EH (cell line): ENCODE results near the gene GOLGA6A.
"Not testable (repeated sequence)": the region's sequence is repeated elsewhere in the genome, so short reads cannot be mapped to it uniquely, and the experiment has no call there.

Source experiments
- DNase-seq: peaks from one replicate; pipeline ENCODE4 v3.0.0-alpha.2; 2015; ENCODE audit warnings: low read depth

The GOLGA6A gene

DNA sequence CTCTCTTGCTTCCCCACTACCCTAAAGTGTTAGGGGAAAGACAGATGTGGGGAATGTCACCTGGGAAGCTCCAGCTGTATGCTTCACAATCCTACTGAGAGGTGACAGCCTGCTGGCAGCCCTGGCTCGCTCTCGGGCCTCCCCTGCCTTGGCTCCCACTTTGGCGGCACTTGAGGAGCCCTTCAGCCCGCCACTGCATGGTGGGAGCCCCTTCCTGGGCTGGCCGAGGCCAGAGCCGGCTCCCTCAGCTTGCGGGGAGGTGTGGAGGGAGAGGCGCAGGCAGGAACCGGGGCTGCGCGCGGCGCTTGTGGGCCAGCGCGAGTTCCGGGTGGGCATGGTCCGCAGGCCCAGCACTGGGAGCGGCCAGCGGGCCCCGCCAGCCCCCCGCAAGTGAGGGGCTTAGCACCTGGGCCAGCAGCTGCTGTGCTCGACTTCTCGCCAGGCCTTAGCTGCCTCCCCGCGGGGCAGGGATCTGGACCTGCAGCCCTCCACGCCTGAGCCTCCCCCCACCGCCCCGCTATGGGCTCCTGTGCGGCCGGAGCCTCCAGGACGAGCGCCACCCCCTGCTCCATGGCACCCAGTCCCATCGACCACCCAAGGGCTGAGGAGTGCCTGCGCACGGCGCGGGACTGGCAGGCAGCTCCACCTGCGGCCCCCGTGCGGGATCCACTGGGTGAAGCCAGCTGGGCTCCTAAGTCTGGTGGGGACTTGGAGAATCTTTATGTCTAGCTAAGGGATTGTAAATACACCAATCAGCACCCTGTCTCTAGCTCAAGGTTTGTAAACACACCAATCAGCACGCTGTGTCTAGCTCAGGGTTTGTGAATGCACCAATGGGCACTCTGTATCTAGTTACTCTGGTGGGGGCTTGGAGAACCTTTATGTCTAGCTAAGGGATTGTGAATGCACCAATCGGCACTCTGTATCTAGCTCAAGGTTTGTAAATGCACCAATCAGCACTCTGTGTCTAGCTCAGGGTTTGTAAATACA, 29.8 kb downstream of the GOLGA6A start:
- not testable (repeated sequence) for DNase-seq

GRCh38 chr15:74050556-74051234, 31.7 kb downstream of the GOLGA6A start:
- DNase-seq = no peak

DNA sequence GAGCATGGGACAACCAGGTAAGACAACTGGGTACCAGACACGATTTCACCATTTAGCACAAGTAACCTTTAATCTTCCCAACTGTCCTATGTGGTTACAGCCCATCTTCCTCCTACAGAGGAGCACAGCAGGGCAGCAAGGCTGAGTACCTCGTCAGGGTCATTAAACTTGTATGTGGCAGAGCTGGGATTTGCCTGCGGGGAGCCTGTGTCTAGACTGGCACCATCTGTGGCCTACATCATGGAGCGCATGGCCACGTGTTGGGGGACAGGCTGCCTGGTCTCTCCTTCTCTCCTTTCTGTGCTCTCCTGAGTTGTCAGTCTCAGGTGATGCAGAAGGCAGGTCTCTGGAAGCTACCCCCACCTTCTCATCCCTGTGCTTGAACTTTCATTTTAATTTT, 32.2 kb downstream of the GOLGA6A start:
- DNase-seq = no peak

GRCh38 chr15:74046275-74046674, 36.1 kb downstream of the GOLGA6A start:
- no peak for DNase-seq

GRCh38 chr15:74045636-74046274, 36.6 kb downstream of the GOLGA6A start:
- DNase-seq = no peak

GRCh38 chr15:74045184-74045583, 37.2 kb downstream of the GOLGA6A start:
- DNase-seq = no peak

GRCh38 chr15:74044267-74045110, 37.9 kb downstream of the GOLGA6A start:
- DNase-seq = no peak

DNA sequence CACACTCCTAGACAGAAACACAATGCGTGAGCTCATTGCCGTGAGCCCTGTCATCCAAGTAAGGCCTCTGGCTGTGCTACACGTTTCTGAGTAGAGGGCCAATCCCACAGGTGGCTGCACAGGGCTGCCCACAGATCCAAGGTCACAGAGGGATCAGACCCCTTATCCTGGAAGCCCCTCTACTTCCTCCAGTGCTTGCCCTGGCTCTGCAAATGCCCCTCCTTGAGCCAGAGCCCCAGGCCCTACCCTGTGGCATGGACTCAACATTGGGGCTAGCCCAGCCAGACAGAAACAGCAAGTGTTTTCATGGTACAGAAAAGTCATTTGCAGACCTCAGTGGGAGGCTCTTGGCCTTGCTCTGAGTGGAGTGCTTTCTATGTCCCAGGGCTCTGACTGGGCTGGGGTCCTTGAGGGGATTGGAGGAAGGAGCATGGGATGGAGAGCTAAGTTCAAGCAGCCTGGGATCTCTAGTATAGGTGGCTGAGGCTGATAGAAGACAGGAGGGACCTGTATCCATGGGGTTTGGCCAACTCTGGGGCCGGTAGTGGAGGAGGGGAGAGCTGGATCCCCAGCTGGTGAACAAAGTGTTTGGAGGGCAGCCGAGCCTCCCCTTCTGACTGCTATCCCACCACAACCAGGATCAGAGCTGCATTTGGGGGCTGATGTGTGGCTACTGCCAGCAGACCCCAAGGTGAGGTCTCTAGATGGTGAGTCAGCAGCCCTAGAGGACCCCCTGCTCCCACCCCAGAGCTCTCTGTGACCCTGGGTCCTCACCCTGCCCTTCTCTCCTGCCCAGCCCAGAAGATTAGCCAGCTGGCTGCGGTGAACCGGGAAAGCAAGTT, 38.7 kb downstream of the GOLGA6A start:
- no peak for DNase-seq

DNA sequence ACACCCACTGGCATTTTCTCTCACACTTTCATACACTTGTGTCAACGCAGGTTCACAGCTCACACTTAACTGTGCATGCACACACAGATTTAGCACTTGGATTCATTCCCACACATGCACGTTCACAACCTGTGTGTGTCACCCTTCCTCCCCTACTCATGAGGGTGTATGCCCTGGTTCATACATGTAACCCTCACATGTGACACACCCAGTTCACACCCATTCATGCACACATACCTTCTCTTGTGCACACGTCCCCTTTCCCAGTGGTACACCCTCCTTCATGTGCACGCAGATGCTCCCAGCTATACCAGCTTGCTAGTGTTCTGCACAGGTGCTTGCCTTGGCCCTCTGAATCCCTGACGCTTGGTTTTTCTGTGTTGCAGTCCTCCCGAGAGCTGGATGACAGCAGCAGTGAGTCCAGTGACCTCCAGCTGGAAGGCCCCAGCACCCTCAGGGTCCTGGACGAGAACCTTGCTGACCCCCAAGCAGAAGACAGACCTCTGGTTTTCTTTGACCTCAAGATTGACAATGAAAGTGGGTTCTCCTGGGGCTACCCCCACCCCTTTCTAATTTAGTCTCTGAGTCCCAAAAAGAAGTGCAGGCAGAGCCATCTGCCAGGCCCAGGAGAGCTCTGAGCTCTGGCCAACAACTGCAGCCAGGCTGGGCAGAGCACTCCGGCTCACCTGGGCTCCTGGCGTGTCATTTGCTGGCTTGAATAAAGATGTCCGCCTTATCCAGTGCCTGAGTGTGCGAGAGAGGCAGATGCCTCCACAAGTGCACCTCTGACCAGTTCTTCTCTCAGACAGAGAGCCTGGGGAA, 39.5 kb downstream of the GOLGA6A start:
- DNase-seq = no peak

GRCh38 chr15:74041777-74042435, 40.4 kb downstream of the GOLGA6A start:
- DNase-seq = no peak

DNA sequence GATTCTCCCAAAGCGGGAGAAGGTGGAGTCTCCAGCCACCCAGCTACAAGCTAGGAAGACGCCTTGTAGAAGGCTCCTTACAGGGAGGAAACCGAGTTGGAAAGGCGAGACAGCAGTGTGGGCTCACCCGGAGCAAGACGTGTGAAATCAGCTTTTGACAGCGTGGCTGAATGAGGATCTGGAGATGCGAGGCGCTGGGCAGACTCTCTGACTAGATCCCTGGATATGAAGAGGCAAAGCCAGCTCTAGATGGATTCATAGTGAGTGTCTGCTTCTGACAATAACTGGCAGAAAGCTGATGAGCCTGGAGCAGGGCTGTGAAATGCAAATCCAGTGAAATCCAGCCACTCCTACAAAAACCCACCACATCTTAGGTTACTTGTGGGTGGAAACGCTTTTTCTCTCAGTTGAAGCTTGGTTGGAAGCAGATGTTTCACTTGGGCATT, 41.0 kb downstream of the GOLGA6A start:
- no peak for DNase-seq

DNA sequence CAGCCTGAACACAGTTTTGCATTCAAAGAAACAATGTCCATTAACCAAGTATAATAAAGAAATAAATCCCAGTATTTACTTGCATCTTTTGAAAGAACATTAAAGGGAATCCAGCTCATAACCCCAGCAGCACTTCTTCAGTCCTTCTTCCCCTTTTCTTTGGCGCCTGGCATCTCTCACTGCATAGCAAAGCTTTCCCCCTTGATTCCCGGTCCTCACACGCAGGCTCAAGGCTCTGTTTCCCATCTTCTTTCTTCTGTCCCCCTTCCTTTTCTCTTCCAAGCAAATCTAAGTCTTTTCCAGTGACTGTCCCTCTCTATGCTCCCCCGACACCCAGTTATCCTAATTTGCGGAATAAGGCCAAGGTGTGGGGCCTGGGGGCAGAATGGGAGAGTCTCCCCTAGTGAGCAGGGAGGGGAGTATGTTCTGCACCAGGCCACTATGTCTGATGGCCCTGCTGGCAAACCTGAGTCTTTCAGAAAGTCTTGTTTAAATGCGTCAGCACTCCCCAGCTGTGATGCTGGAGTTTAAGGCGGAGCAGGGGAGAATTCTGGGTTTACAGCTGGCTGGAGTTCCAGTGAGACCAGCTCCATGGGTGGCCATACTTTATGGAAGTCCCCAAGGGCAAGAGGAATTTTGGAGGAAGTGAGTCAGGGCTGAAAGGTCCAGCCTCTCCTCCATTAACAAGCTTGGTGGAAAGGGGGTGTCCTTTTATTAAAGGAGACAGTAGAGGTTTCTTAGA, 42.1 kb downstream of the GOLGA6A start:
- DNase-seq = peak; percentile 99

DNA sequence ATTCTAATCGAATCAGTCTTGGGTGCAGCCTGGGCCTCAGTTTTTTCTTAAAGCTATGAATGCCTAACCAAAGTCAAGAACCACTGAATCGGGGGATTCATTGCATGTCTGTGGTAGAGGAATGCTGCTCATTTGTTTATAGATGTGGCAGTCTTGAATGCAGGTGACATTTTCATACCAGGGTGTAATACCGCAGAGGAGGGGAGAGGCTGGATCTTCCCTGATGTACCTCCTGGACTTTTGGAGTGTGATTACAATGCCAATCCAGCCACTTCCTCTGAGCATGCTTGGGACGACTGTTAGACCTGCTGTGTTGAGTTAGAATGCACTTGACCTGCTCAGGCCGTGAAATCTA, 42.7 kb downstream of the GOLGA6A start:
- DNase-seq = no peak

- peak; percentile 58 for DNase-seq
These were observed 43.4 kb downstream of the GOLGA6A start for GRCh38 chr15:74038707-74039655.

DNA sequence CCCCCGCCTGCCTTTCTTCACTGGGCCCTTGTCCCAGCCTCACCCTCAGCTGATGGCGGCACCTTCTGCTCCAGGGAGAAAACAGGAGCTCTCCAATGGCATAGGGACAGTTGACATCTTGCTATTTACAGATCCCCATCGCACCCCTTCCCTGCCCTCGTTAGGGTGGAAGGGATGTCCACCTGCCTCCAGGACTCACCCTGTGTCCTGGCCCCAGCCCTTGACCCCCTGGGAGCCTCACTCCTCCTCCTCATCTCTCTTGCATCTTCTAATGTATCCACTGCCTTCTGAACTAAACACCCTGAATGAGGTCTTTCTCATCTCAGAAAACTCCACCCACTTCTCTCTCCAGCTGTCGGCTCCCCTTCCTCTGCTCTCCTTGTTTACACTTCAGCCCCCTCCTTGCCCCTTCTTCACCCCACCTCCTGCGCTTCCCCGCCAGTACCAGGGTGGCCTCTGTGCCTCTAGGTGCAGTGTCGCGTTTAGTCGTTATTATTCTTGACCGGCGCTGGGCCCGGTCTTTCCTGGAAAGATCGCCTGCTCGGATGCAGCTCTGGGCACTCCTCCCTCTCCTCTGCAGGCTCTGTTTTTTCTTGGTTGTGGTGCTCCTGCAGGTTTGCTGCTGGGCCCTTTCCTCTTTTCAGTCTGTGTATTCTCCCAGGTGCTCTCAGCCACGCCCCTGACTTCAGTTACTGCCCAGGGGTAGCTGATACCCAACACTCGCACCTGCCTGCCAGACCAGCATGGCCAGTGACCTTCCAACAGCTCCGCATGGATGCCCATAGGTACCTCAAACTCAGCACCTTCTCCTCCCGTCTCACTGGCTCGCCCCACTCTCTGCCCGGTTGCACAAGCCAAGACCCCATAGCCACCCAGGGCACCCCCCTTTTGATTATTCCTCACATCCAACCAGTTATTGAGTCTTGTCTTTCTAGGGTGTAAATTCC, 44.9 kb downstream of the GOLGA6A start:
- no peak for DNase-seq
